H9 (cell line): ENCODE results near the gene PDE4B. TPM values are rescaled to one million over a fixed set of nuclear protein-coding genes. Genes with fewer than 3 reads are reported as not detected.

Experiments
- DNase-seq: peaks from one replicate; pipeline ENCODE4 v3.0.0-alpha.2; 2017
- H2AFZ ChIP-seq: one replicate; pipeline ENCODE4 v1.6.1; 2013; ENCODE audit warnings: mild to moderate bottlenecking, low read length, control low read depth, moderate library complexity
- H2AK5ac ChIP-seq: 2 replicates; pipeline ENCODE4 v1.6.1; 2013; ENCODE audit warnings: low read length, control low read depth, mixed read lengths; ENCODE audit not compliant: insufficient read length
- H2BK120ac ChIP-seq: one replicate; pipeline ENCODE4 v1.6.1; 2013; ENCODE audit warnings: low read depth, mild to moderate bottlenecking, low read length, control low read depth, inconsistent platforms; ENCODE audit not compliant: poor library complexity, severe bottlenecking
- H2BK12ac ChIP-seq: 2 replicates; pipeline ENCODE4 v1.6.1; 2013; ENCODE audit warnings: low read length, control low read depth, mixed read lengths, low read depth; ENCODE audit not compliant: insufficient read length
- H2BK15ac ChIP-seq: 2 replicates; pipeline ENCODE4 v1.6.1; 2013; ENCODE audit warnings: low read depth, low read length, control low read depth
- H2BK20ac ChIP-seq: one replicate; pipeline ENCODE4 v1.6.1; 2013; ENCODE audit warnings: low read depth, mild to moderate bottlenecking, low read length, control low read depth, inconsistent platforms; ENCODE audit not compliant: poor library complexity, severe bottlenecking
- H2BK5ac ChIP-seq: 2 replicates; pipeline ENCODE4 v1.6.1; 2013; ENCODE audit warnings: low read length, control low read depth, mixed read lengths; ENCODE audit not compliant: insufficient read length
- H3K14ac ChIP-seq: 2 replicates; pipeline ENCODE4 v1.6.1; 2013; ENCODE audit warnings: low read length, control low read depth; ENCODE audit not compliant: insufficient read depth
- H3K18ac ChIP-seq: 2 replicates; pipeline ENCODE4 v1.6.1; 2013; ENCODE audit warnings: low read depth, mild to moderate bottlenecking, mixed read lengths, low read length, control low read depth; ENCODE audit not compliant: insufficient read length
- H3K23ac ChIP-seq: 2 replicates; pipeline ENCODE4 v1.6.1; 2013; ENCODE audit warnings: low read length, control low read depth, mixed read lengths, low read depth; ENCODE audit not compliant: insufficient read length
- H3K23me2 ChIP-seq: 2 replicates; pipeline ENCODE4 v1.6.1; 2013; ENCODE audit warnings: low read depth, mild to moderate bottlenecking, mixed read lengths, low read length, control low read depth; ENCODE audit not compliant: insufficient read length, poor library complexity, severe bottlenecking
- H3K27ac ChIP-seq: 2 replicates; pipeline ENCODE4 v1.5.1; 2013; ENCODE audit warnings: low read length, control low read depth, mixed read lengths, low read depth; ENCODE audit not compliant: insufficient read length
- H3K27me3 ChIP-seq: 2 replicates; pipeline ENCODE4 v1.6.1; 2013; ENCODE audit warnings: low read length, control low read depth, inconsistent platforms; ENCODE audit not compliant: insufficient read depth
- H3K4ac ChIP-seq: 2 replicates; pipeline ENCODE4 v1.6.1; 2013; ENCODE audit warnings: low read depth, mild to moderate bottlenecking, control low read depth, inconsistent platforms, low read length, moderate library complexity
- H3K4me1 ChIP-seq: 2 replicates; pipeline ENCODE4 v1.6.1; 2013; ENCODE audit warnings: low read length, control low read depth, inconsistent platforms; ENCODE audit not compliant: insufficient read depth
- H3K4me2 ChIP-seq: 2 replicates; pipeline ENCODE4 v1.6.1; 2013; ENCODE audit warnings: low read length, control low read depth, mixed read lengths; ENCODE audit not compliant: insufficient read length, insufficient read depth
- H3K56ac ChIP-seq: 2 replicates; pipeline ENCODE4 v1.6.1; 2013; ENCODE audit warnings: low read depth, mild to moderate bottlenecking, mixed read lengths, low read length, control low read depth; ENCODE audit not compliant: insufficient read length
- H3K79me1 ChIP-seq: 2 replicates; pipeline ENCODE4 v1.6.1; 2013; ENCODE audit warnings: low read depth, mild to moderate bottlenecking, moderate library complexity, low read length, control low read depth, inconsistent platforms; ENCODE audit not compliant: insufficient read depth, poor library complexity, severe bottlenecking
- H3K79me2 ChIP-seq: 2 replicates; pipeline ENCODE4 v1.6.1; 2013; ENCODE audit warnings: low read length, control low read depth, inconsistent platforms; ENCODE audit not compliant: insufficient read depth
- H3K9ac ChIP-seq: 2 replicates; pipeline ENCODE4 v1.6.1; 2013; ENCODE audit warnings: low read length, control low read depth, mixed read lengths; ENCODE audit not compliant: insufficient read length; ENCODE audit errors: extremely low read depth
- H3K9me3 ChIP-seq: one replicate; pipeline ENCODE4 v1.6.1; 2013; ENCODE audit warnings: low read depth, low read length, inconsistent platforms; ENCODE audit not compliant: control insufficient read depth
- H3T11ph ChIP-seq: one replicate; pipeline ENCODE4 v1.6.1; 2013; ENCODE audit warnings: mild to moderate bottlenecking, low read length, control low read depth, inconsistent platforms
- H4K20me1 ChIP-seq: one replicate; pipeline ENCODE4 v1.6.1; 2013; ENCODE audit not compliant: control insufficient read depth, insufficient read length, insufficient read depth
- H4K5ac ChIP-seq: 2 replicates; pipeline ENCODE4 v1.6.1; 2013; ENCODE audit warnings: low read depth, mild to moderate bottlenecking, mixed read lengths, low read length, control low read depth; ENCODE audit not compliant: insufficient read length
- H4K8ac ChIP-seq: replicated peaks from 2 replicates; pipeline ENCODE4 v1.6.1; 2013; ENCODE audit warnings: low read length, control low read depth, mixed read lengths, low read depth; ENCODE audit not compliant: insufficient read length
- H4K91ac ChIP-seq: 2 replicates; pipeline ENCODE4 v1.6.1; 2013; ENCODE audit warnings: low read depth, mild to moderate bottlenecking, moderate library complexity, mixed read lengths, low read length, control low read depth; ENCODE audit not compliant: insufficient read length
- H3K27ac Mint-ChIP-seq, 3 experiments: 2 replicates in 2 of 3; 3 replicates in 1 of 3; pipeline ENCODE4 v1.8.0; 2020 to 2021; ENCODE audit warnings: mixed read lengths in 3 of 3, mild to moderate bottlenecking in 1 of 3, moderate library complexity in 1 of 3
- H3K27me3 Mint-ChIP-seq: 2 replicates; pipeline ENCODE4 v1.8.0; 2021; ENCODE audit warnings: low read depth, mild to moderate bottlenecking, moderate library complexity, mixed read lengths
- H3K36me3 Mint-ChIP-seq, 3 experiments: 2 replicates in 2 of 3; 3 replicates in 1 of 3; pipeline ENCODE4 v1.8.0; 2020 to 2021; ENCODE audit warnings: low read depth in 3 of 3, mixed read lengths in 3 of 3; ENCODE audit not compliant: insufficient read depth in 1 of 3
- H3K4me1 Mint-ChIP-seq, 2 experiments: 2 replicates each; pipeline ENCODE4 v1.8.0; 2020; ENCODE audit warnings: mixed read lengths in 2 of 2
- H3K4me3 Mint-ChIP-seq, 2 experiments: 2 replicates in 1 of 2; 3 replicates in 1 of 2; pipeline ENCODE4 v1.8.0; 2020 to 2021; ENCODE audit warnings: mild to moderate bottlenecking in 2 of 2, mixed read lengths in 2 of 2, moderate library complexity in 1 of 2
- H3K9me3 Mint-ChIP-seq, 2 experiments: 2 replicates in 1 of 2; 3 replicates in 1 of 2; pipeline ENCODE4 v1.8.0; 2020; ENCODE audit warnings: mild to moderate bottlenecking in 2 of 2, mixed read lengths in 2 of 2, moderate library complexity in 1 of 2
- WGBS: extraction: QIAGEN DNeasy Blood & Tissue Kit; methylation state at CpG from one replicate; pipeline ENCODE4 v1.1.7; 2013; ENCODE audit warnings: missing lambda C conversion rate, low lambda C conversion rate, mixed read lengths; ENCODE audit not compliant: insufficient read length; ENCODE audit errors: extremely low coverage; 5-methylcytosine and 5-hydroxymethylcytosine counted together
- total RNA-seq: library from RNA; stranded (reverse); gene quantifications from 2 replicates; pipeline ENCODE4 v1.2.1, GENCODE V29; 2021
- TF ChIP-seq, protein P1 (sequence below): fragments of 200-600 bp; sonication (generic); conservative IDR thresholded peaks from 3 replicates; pipeline ENCODE4 v1.8.0; 2021; ENCODE audit warnings: antibody characterized with exemption, mild to moderate bottlenecking

Gene PDE4B
- total RNA-seq, 1 experiment from 2014 or later, result 19.8 TPM

DNA sequence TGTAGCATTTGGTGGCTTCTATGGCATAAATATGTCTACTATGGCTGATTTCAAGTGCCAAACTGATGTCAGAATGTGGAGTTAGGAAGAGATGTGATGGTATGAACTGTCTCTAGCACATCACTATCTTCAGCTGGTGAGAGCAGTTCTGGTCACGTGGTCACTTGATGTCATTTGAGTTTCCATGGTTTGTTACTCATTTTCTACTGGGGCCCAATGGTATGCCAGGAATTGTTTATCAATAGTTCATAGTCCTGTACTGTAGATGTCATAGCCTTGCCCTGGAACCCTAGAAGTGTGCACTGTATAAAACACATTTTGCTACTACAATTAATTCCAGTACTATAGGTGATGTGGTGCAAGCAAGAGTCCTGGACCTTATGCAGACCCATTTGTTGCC, 153.7 kb downstream of the PDE4B start:
- Histone ChIP-seq H3K9me3 (no peaks in the 10 kb centered on the region), H2BK5ac (no peak overlapping the region), H4K5ac (no peak overlapping the region), H2BK20ac (no peak overlapping the region), H2AFZ (no peak overlapping the region), H2BK15ac (no peak overlapping the region), H3K4me1 (no peaks in the 10 kb centered on the region), H3K18ac (no peak overlapping the region), H3K4ac (no peak overlapping the region), H3K79me1 (no peaks in the 10 kb centered on the region), H3K56ac (no peak overlapping the region), H3K79me2 (no peaks in the 10 kb centered on the region), H3K23me2 (no peaks in the 10 kb centered on the region), H3K9ac (no peak overlapping the region), H4K20me1 (no peaks in the 10 kb centered on the region), H3K27ac (no peak overlapping the region), H3K27me3 (no peaks in the 10 kb centered on the region), H3K14ac (no peak overlapping the region), H3K23ac (no peak overlapping the region), H2BK120ac (no peak overlapping the region), H3T11ph (no peak overlapping the region), H3K4me2 (no peak overlapping the region), H4K91ac (no peak overlapping the region), H2BK12ac (no peak overlapping the region), H4K8ac (no peak overlapping the region), H2AK5ac (no peak overlapping the region)
- no peaks in the 10 kb centered on the region for H3K27me3 Mint-ChIP-seq
- TF ChIP-seq, protein P1, sequence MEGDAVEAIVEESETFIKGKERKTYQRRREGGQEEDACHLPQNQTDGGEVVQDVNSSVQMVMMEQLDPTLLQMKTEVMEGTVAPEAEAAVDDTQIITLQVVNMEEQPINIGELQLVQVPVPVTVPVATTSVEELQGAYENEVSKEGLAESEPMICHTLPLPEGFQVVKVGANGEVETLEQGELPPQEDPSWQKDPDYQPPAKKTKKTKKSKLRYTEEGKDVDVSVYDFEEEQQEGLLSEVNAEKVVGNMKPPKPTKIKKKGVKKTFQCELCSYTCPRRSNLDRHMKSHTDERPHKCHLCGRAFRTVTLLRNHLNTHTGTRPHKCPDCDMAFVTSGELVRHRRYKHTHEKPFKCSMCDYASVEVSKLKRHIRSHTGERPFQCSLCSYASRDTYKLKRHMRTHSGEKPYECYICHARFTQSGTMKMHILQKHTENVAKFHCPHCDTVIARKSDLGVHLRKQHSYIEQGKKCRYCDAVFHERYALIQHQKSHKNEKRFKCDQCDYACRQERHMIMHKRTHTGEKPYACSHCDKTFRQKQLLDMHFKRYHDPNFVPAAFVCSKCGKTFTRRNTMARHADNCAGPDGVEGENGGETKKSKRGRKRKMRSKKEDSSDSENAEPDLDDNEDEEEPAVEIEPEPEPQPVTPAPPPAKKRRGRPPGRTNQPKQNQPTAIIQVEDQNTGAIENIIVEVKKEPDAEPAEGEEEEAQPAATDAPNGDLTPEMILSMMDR, result no peak
- H3K9me3 Mint-ChIP-seq, result no peaks in the 10 kb centered on the region; a peak in 1 of 5 replicates
- DNase-seq, result no peak
- no CpG with 5 or more reads among the region's 1 CpG for WGBS
- H3K4me3 Mint-ChIP-seq, result no peak overlapping the region
- no peaks in the 10 kb centered on the region for H3K36me3 Mint-ChIP-seq
- no peak overlapping the region for H3K27ac Mint-ChIP-seq
- H3K4me1 Mint-ChIP-seq, result no peaks in the 10 kb centered on the region
